ENCODE results near the gene DPYSL3. TPM values are rescaled to one million over a fixed set of nuclear protein-coding genes. Genes with fewer than 3 reads are reported as not detected.
A peak's percentile ranks its signal among the peaks of the same experiment; 100 is the strongest.

The DPYSL3 gene
- total RNA-seq, 1 donor from 2014 or later: 414 TPM

DNA sequence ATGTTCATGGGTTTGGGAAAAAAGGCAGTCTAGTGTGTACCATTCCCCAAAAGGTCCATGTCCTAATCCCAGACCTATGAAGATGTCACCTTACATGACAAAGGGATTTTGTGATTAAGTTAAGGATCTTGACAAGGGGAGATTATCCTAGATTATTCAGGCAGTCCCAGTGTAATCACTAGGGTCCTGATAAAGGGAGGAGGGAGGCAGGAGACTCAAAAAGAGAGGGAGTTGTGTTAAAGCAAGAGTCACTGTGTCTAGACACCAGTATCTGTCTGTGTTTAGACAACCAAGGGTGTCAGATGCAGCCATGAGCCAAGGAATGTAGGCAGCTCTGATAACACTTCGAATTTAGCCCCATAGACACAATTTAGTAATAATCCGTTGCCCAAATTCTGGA, 49.5 kb downstream of the DPYSL3 start:
- H2AFZ ChIP-seq (replicated peaks): no peak overlapping the region
- Mint-ChIP-seq H3K9me3 (peaks cover 26% of the 10 kb centered on the region), H3K36me3 (peaks cover 31% of the 10 kb centered on the region), H3K27me3 (ENCODE audit: insufficient read depth, low read depth) (peaks cover 3% of the 10 kb centered on the region), H3K4me1 (peaks cover 14% of the 10 kb centered on the region), H3K4me3 (no peak overlapping the region), H3K27ac (no peak overlapping the region)
- H3K4me3 ChIP-seq: no peak overlapping the region
- no peak overlapping the region for H3K9ac ChIP-seq
- no peak overlapping the region for H3K27ac ChIP-seq
- H3K4me1 ChIP-seq: peaks cover 35% of the 10 kb centered on the region
- H3K27me3 ChIP-seq: no peaks in the 10 kb centered on the region
- H3K79me2 ChIP-seq (ENCODE audit: low read depth): peaks cover 100% of the 10 kb centered on the region
- H3F3A ChIP-seq (ENCODE audit: low read depth): peaks cover 60% of the 10 kb centered on the region
- no peak for DNase-seq (ENCODE audit: low spot score)
- no peak overlapping the region for H3K4me2 ChIP-seq
- no peaks in the 10 kb centered on the region for H3K9me3 ChIP-seq (ENCODE audit: low read depth)
- H3K36me3 ChIP-seq: no peaks in the 10 kb centered on the region
- TF ChIP-seq EZH2 (IDR thresholded peaks at IDR 0.05) (no peak), EZH2phosphoT487 (IDR thresholded peaks at IDR 0.05) (no peak)
- TF ChIP-seq, protein P1, sequence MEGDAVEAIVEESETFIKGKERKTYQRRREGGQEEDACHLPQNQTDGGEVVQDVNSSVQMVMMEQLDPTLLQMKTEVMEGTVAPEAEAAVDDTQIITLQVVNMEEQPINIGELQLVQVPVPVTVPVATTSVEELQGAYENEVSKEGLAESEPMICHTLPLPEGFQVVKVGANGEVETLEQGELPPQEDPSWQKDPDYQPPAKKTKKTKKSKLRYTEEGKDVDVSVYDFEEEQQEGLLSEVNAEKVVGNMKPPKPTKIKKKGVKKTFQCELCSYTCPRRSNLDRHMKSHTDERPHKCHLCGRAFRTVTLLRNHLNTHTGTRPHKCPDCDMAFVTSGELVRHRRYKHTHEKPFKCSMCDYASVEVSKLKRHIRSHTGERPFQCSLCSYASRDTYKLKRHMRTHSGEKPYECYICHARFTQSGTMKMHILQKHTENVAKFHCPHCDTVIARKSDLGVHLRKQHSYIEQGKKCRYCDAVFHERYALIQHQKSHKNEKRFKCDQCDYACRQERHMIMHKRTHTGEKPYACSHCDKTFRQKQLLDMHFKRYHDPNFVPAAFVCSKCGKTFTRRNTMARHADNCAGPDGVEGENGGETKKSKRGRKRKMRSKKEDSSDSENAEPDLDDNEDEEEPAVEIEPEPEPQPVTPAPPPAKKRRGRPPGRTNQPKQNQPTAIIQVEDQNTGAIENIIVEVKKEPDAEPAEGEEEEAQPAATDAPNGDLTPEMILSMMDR (IDR thresholded peaks at IDR 0.05): no peak
- H4K20me1 ChIP-seq (ENCODE audit: low read depth): no peaks in the 10 kb centered on the region

DNA sequence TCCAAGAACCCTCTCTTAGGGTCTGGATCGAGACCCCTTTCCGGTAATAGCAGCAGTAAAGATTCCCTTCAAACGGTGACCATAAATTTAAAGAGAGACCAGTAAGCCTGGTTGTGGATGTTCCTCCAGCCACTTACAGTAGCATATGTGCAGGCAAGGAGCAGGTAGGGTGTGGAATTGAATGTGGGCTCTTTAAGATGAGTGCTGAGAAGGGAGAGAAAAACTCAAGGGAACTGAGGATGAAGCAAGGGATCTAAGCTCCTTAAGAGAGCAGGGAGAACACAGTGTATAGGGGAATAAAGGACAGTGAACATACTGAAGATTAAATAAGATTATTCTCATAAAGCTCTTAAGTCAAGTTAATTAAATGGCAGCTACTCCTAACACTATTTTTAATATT, 51.3 kb downstream of the DPYSL3 start:
- peaks cover 21% of the 10 kb centered on the region for H3K9me3 Mint-ChIP-seq
- H3K27me3 Mint-ChIP-seq (ENCODE audit: insufficient read depth, low read depth): peaks cover 5% of the 10 kb centered on the region
- H3K4me2 ChIP-seq: no peak overlapping the region

DNA sequence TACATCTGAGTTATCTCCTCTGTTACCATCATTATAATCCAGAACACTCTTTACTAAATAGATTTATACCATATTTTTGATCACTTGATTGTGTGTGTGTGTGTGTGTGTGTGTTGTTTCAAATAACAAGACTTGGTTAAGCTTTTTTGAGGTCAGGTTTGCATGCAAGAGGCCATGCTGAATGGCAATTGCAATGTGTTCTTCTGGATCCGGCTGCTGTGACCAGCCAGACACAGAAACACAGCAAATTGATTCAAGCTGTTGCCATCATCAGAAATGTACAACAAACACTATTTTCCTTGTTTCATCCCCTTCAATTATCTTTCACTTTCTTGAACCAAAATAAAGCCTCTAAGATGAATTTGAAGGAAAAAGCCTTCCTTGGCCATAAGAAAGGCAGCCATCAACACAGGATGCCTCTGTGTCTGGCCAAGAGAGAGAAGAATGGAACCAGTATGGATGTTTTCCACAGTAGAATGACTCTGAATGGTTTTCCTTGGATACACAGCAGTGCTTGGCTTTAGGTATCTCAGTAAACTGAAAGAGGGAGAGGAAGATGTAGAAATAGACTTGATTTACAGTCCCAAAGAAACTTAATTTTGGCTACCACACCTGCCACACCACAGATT, 53.9 kb downstream of the DPYSL3 start:
- peak overlapping the region; percentile 97 for H3K4me3 ChIP-seq
- no peaks in the 10 kb centered on the region for H3K27me3 ChIP-seq
- Mint-ChIP-seq H3K9me3 (peaks cover 7% of the 10 kb centered on the region), H3K4me1 (peaks cover 46% of the 10 kb centered on the region), H3K27me3 (ENCODE audit: insufficient read depth, low read depth) (peaks cover 11% of the 10 kb centered on the region), H3K4me3 (peak overlapping the region; percentile 97), H3K36me3 (peaks cover 11% of the 10 kb centered on the region), H3K27ac (peak overlapping the region; percentile 67)
- peak overlapping the region; percentile 89 for H3K4me2 ChIP-seq
- peaks cover 88% of the 10 kb centered on the region for H3F3A ChIP-seq (ENCODE audit: low read depth)
- H4K20me1 ChIP-seq (ENCODE audit: low read depth): peaks cover 22% of the 10 kb centered on the region
- TF ChIP-seq EZH2phosphoT487 (IDR thresholded peaks at IDR 0.05) (no peak), EZH2 (IDR thresholded peaks at IDR 0.05) (no peak)
- TF ChIP-seq, protein P1 (IDR thresholded peaks at IDR 0.05): no peak
- H3K9ac ChIP-seq: no peak overlapping the region
- no peaks in the 10 kb centered on the region for H3K36me3 ChIP-seq
- H3K4me1 ChIP-seq: peaks cover 51% of the 10 kb centered on the region
- H3K27ac ChIP-seq: peak overlapping the region; percentile 95
- no peak overlapping the region for H2AFZ ChIP-seq (replicated peaks)
- DNase-seq (ENCODE audit: low spot score): peak; percentile 50
- peaks cover 99% of the 10 kb centered on the region for H3K79me2 ChIP-seq (ENCODE audit: low read depth)
- no peaks in the 10 kb centered on the region for H3K9me3 ChIP-seq (ENCODE audit: low read depth)

More for the DNA sequence above, 51.3 kb downstream of the DPYSL3 start:
- H3K79me2 ChIP-seq (ENCODE audit: low read depth): peaks cover 99% of the 10 kb centered on the region
- H3K9me3 ChIP-seq (ENCODE audit: low read depth): no peaks in the 10 kb centered on the region
- H4K20me1 ChIP-seq (ENCODE audit: low read depth): no peaks in the 10 kb centered on the region
- no peaks in the 10 kb centered on the region for H3K36me3 ChIP-seq
- H2AFZ ChIP-seq (replicated peaks): no peak overlapping the region
- no peak overlapping the region for H3K9ac ChIP-seq
- Mint-ChIP-seq H3K27ac (peak overlapping the region; percentile 1), H3K36me3 (peaks cover 23% of the 10 kb centered on the region), H3K4me1 (peaks cover 27% of the 10 kb centered on the region), H3K4me3 (no peak overlapping the region)
- peak overlapping the region; percentile 33 for H3K27ac ChIP-seq
- no peak overlapping the region for H3K4me3 ChIP-seq
- DNase-seq (ENCODE audit: low spot score): no peak
- TF ChIP-seq EZH2phosphoT487 (IDR thresholded peaks at IDR 0.05) (no peak), EZH2 (IDR thresholded peaks at IDR 0.05) (no peak)
- TF ChIP-seq, protein P1 (IDR thresholded peaks at IDR 0.05): no peak
- peaks cover 71% of the 10 kb centered on the region for H3F3A ChIP-seq (ENCODE audit: low read depth)
- H3K27me3 ChIP-seq: no peaks in the 10 kb centered on the region
- H3K4me1 ChIP-seq: peaks cover 43% of the 10 kb centered on the region

Measured in neural progenitor cell (in vitro differentiated cells).